ENCODE data around the gene PGA5. TPM values are rescaled to one million over a fixed set of nuclear protein-coding genes. Genes with fewer than 3 reads are reported as not detected.

Gene PGA5
- total and polyA plus RNA-seq, 12 donors, result 0.28 to 1.1 (median 0.71) TPM; not detected in 4

GRCh38 chr11:61292356-61292755 is 51.4 kb downstream of the PGA5 start:
- intact Hi-C loops (cut with DNase I), result no loop called here
- H3K36me3 ChIP-seq (replicated peaks in 1 of 2), result no peaks in the 10 kb centered on the region
- no peak overlapping the region for H3K27ac ChIP-seq
- no peak overlapping the region for H3K4me3 ChIP-seq
- H3K4me1 ChIP-seq (replicated peaks in 1 of 2), result peaks cover 14 to 24% of the 10 kb centered on the region in 2 donors
- no peaks in the 10 kb centered on the region for H3K27me3 ChIP-seq
- no peak for DNase-seq
- no peaks in the 10 kb centered on the region for H3K9me3 ChIP-seq (replicated peaks in 1 of 3)
- no peak for TF ChIP-seq CTCF (IDR thresholded peaks at IDR 0.05)
- no peak for TF ChIP-seq POLR2A (IDR thresholded peaks at IDR 0.05)
- 90 to 100% (median 97%) methylated on average over 2 of the region's 2 CpGs for WGBS, 4 donors

DNA sequence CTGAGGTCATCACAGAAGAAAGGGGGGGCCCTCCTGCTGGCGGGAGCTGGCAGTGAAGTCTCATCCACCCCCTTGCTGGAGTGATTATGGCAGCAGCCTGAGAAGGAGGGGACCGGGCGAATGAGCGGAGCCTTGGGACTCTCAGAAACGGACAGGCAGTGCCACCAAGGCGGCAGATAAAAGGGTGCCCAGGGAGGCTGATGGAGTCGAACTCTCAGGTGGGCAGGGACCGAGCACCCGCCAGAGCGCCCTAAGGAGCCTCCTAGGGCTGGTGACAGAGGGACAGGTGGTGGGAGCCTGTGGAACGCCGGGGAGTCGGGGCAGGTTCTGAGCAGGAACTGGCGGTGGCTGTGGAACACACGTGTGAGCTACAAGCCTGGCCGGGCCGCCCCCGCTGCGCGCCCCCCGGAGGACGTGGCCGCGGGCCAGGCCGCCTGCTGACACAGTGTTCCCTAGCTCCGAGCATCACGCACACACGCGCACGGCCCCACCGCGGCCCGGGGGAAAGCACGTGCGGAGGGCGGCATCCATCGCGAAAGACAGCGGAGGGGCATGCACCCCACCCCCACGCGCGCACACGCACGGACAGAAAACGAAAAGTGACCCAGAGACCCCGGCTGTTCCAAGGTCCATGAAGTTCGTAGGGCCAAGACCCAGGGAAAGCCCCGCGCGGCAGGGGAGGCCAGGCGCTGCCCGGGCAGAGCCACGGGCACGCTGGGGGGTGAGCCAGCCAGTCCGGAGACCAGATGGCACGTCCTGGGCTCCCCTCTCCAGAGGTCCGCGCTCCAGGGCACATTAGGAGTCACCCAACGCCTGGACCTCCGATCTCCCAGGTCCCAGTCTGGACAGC is 53.1 kb downstream of the PGA5 start:
- WGBS, 4 donors, result 1 to 12% (median 4%) methylated on average over 9 to 60 of the region's 60 CpGs
- TF ChIP-seq CTCF (IDR thresholded peaks at IDR 0.05), result peak in 1 of 6 experiments; percentile 22
- no peak for TF ChIP-seq POLR2A (IDR thresholded peaks at IDR 0.05)
- H3K27me3 ChIP-seq, result no peaks in the 10 kb centered on the region
- intact Hi-C loops (cut with DNase I), result no loop called here
- peak; percentile 46 to 78 (median 62) for DNase-seq
- H3K4me1 ChIP-seq (replicated peaks in 1 of 2), result peaks cover 14 to 34% of the 10 kb centered on the region in 2 donors
- peak overlapping the region in 3 of 5 donors; percentile 17 to 79 (median 54) for H3K27ac ChIP-seq
- peak overlapping the region in 2 of 4 donors; percentile 38 to 79 for H3K4me3 ChIP-seq
- H3K36me3 ChIP-seq (replicated peaks in 1 of 2), result peaks cover 0 to 2% of the 10 kb centered on the region in 2 donors
- no peaks in the 10 kb centered on the region for H3K9me3 ChIP-seq (replicated peaks in 1 of 3)

- intact Hi-C loops (cut with DNase I), result no loop called here
- 1 to 3% (median 2%) methylated on average over 42 to 95 of the region's 97 CpGs; no CpG with 5 or more reads in 1 of the 4 donors for WGBS, 4 donors
- Histone ChIP-seq H3K27ac (peak within 1 kb of the TSS in 3 of 5 donors; percentile 17 to 79 (median 54)), H3K36me3 (replicated peaks in 1 of 2) (peaks cover 0 to 10% of the 10 kb centered on the region in 2 donors), H3K27me3 (no peaks in the 10 kb centered on the region), H3K9me3 (replicated peaks in 1 of 3) (no peaks in the 10 kb centered on the region), H3K4me3 (peak within 1 kb of the TSS in 2 of 4 donors; percentile 38 to 79), H3K4me1 (replicated peaks in 1 of 2) (peaks cover 14 to 34% of the 10 kb centered on the region in 2 donors)
- peak; percentile 41 to 73 (median 64) for DNase-seq
- TF ChIP-seq CTCF (IDR thresholded peaks at IDR 0.05) (peak in 1 of 6 experiments; percentile 4), POLR2A (IDR thresholded peaks at IDR 0.05) (no peak)
These were observed 54.0 kb downstream of the PGA5 start, which contains the start of gene VWCE for GRCh38 chr11:61294717-61295595. VWCE (minus strand) TSS chr11:61295316; CDS start chr11:61295037, 279 bp downstream.

GRCh38 chr11:61295596-61295926 is 54.6 kb downstream of the PGA5 start:
- H3K4me3 ChIP-seq, result peak overlapping the region in 1 of 4 donors; percentile 79
- no peak for TF ChIP-seq POLR2A (IDR thresholded peaks at IDR 0.05)
- H3K27ac ChIP-seq, result peak overlapping the region in 3 of 5 donors; percentile 17 to 79 (median 54)
- no peaks in the 10 kb centered on the region for H3K9me3 ChIP-seq (replicated peaks in 1 of 3)
- intact Hi-C loops (cut with DNase I), result no loop called here
- H3K36me3 ChIP-seq (replicated peaks in 1 of 2), result peaks cover 0 to 16% of the 10 kb centered on the region in 2 donors
- H3K27me3 ChIP-seq, result no peaks in the 10 kb centered on the region
- H3K4me1 ChIP-seq (replicated peaks in 1 of 2), result peaks cover 14 to 34% of the 10 kb centered on the region in 2 donors
- WGBS, 4 donors, result 53 to 90% (median 62%) methylated on average over 3 to 12 of the region's 12 CpGs
- peak in 3 of 7 donors; percentile 38 to 41 (median 40) for DNase-seq

Measured in adrenal gland (tissue), 12 donors.